Measurements from ENCODE around the gene FAM240A.

Gene FAM240A

GRCh38 chr3:46670891-46671427 is 58.6 kb downstream of the FAM240A start:
- TF ChIP-seq USF1 (IDR thresholded peaks at IDR 0.05) = no peak

DNA sequence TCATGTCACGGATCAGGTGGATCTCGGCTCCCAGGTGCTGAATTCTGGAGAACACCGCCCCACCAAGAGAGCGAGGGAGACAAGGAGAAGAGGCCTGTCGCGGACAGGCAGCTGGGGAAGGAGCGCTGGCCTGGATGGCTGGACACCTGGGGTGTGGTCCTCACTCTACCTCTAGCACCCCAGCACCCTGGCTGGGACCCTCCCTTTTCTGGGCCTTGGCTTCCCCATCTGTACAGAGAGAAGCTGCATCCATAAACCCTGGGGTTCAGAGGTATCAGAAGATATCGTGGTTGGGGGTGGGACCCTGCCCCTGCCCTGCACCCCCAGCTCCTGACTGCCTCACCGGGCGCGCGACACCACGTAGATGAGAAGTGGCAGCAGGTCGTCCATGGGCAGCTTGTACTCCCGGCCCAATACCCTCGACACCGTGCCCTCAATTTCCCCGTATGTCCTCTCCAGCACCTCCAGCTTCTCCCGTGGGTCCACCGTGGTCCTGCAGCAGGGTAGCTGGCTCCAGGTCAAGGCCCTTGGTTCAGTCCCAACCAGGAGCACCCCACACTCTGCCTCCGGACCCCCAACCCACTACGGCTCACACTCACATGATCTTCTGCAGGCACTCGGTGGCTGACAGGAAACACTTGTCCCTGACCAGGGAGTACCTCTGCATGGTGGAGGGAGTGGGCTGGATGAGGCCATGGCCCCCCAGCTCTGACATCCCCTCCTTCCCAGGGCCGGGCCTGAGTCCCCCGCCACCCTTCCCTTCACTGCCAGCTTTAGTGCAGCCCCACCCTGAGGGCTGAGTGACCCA is 59.4 kb downstream of the FAM240A start:
- TF ChIP-seq EGR1 (IDR thresholded peaks at IDR 0.05) (no peak), ZBTB7A (IDR thresholded peaks at IDR 0.05; ENCODE audit: low read depth) (no peak), MAX (IDR thresholded peaks at IDR 0.05) (no peak), CREB1 (IDR thresholded peaks at IDR 0.05; ENCODE audit: low read depth) (no peak), TCF12 (IDR thresholded peaks at IDR 0.05; ENCODE audit: low read depth) (no peak), EP300 (IDR thresholded peaks at IDR 0.05; ENCODE audit: borderline replicate concordance) (no peak), YY1 (IDR thresholded peaks at IDR 0.05; ENCODE audit: low read depth) (no peak)

DNA sequence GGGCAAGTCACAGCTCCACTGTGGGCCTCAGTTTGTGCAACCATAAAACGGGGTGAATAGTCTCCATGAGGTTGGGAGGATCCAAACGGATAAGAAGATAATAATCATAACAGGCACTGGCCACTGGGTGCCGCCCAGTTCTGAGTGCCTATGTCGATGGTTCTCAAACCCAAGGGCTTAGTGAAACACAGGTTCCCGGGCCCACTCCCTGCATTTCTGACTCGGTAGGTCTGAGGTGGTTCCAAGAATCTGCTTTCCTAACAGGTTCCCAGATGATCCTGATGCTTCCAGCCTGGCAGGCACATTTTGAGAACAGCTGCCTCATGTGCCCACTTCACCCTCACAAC is 60.0 kb downstream of the FAM240A start:
- TF ChIP-seq CREB1 (IDR thresholded peaks at IDR 0.05; ENCODE audit: low read depth) (no peak), USF1 (IDR thresholded peaks at IDR 0.05) (no peak), CEBPB (IDR thresholded peaks at IDR 0.05) (no peak), YY1 (IDR thresholded peaks at IDR 0.05; ENCODE audit: low read depth) (no peak), TCF12 (IDR thresholded peaks at IDR 0.05; ENCODE audit: low read depth) (no peak), RAD21 (IDR thresholded peaks at IDR 0.05; ENCODE audit: low read depth) (no peak), MAX (IDR thresholded peaks at IDR 0.05) (no peak), TAF1 (IDR thresholded peaks at IDR 0.05; ENCODE audit: low read depth) (no peak), EGR1 (IDR thresholded peaks at IDR 0.05) (no peak), ZBTB7A (IDR thresholded peaks at IDR 0.05; ENCODE audit: low read depth) (no peak), EP300 (IDR thresholded peaks at IDR 0.05; ENCODE audit: borderline replicate concordance) (no peak), TEAD4 (IDR thresholded peaks at IDR 0.05) (no peak), NFIC (IDR thresholded peaks at IDR 0.05) (no peak), FOXM1 (IDR thresholded peaks at IDR 0.05; ENCODE audit: borderline replicate concordance, low read depth) (no peak)
- TF ChIP-seq, protein P1, sequence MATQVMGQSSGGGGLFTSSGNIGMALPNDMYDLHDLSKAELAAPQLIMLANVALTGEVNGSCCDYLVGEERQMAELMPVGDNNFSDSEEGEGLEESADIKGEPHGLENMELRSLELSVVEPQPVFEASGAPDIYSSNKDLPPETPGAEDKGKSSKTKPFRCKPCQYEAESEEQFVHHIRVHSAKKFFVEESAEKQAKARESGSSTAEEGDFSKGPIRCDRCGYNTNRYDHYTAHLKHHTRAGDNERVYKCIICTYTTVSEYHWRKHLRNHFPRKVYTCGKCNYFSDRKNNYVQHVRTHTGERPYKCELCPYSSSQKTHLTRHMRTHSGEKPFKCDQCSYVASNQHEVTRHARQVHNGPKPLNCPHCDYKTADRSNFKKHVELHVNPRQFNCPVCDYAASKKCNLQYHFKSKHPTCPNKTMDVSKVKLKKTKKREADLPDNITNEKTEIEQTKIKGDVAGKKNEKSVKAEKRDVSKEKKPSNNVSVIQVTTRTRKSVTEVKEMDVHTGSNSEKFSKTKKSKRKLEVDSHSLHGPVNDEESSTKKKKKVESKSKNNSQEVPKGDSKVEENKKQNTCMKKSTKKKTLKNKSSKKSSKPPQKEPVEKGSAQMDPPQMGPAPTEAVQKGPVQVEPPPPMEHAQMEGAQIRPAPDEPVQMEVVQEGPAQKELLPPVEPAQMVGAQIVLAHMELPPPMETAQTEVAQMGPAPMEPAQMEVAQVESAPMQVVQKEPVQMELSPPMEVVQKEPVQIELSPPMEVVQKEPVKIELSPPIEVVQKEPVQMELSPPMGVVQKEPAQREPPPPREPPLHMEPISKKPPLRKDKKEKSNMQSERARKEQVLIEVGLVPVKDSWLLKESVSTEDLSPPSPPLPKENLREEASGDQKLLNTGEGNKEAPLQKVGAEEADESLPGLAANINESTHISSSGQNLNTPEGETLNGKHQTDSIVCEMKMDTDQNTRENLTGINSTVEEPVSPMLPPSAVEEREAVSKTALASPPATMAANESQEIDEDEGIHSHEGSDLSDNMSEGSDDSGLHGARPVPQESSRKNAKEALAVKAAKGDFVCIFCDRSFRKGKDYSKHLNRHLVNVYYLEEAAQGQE (IDR thresholded peaks at IDR 0.05; ENCODE audit: low read depth) = no peak

DNA sequence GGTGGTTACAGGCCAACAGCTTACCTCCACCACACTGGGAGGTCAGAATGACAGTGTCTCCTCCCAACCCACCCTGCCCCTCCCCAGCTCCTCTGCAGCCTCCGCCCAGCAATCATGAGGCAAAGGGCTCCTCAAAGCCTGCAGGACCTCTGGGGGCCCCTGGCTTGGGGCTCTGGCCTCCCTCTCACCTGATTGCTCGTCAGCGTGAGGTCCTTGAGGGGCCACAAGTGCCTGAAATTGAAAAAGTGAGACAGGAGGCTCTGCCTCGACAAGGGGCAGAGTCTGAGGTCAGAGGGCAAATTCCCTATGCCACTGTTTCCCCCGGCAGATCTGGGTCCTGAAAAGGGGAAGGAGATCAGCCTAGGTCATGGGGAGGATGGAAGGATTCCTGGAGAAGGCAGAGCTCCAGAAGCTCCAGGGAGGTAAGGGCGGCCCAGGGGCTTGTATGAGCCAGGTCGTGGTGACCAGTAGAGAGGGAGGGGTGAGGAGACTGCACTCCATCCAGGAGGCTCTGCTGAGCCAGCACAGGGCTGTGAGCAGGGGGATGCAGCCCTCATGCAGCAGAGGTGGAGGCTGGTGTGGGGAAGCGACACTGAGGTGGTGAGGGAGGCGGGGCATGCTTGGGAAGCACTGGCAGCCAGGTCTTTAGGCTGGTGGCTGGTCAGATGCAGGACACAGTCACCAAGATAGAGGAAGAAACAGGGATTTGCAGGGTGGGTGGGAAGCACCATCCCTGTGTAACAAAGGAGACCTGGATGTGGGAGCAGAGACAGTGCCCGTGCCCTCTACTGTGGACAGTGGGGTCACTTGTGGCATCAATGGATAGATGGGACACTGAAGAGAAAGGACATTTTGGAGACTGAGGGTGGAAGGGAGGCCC is 61.1 kb downstream of the FAM240A start:
- TF ChIP-seq EGR1 (IDR thresholded peaks at IDR 0.05) (no peak), EP300 (IDR thresholded peaks at IDR 0.05; ENCODE audit: borderline replicate concordance) (no peak), TEAD4 (IDR thresholded peaks at IDR 0.05) (no peak), RAD21 (IDR thresholded peaks at IDR 0.05; ENCODE audit: low read depth) (no peak), CREB1 (IDR thresholded peaks at IDR 0.05; ENCODE audit: low read depth) (no peak), TCF12 (IDR thresholded peaks at IDR 0.05; ENCODE audit: low read depth) (no peak), CEBPB (IDR thresholded peaks at IDR 0.05) (no peak)

- TF ChIP-seq CREB1 (IDR thresholded peaks at IDR 0.05; ENCODE audit: low read depth) (no peak), RAD21 (IDR thresholded peaks at IDR 0.05; ENCODE audit: low read depth) (peak; percentile 18; the same call in 1 of the 2 replicates), TAF1 (IDR thresholded peaks at IDR 0.05; ENCODE audit: low read depth) (no peak)
Observed at GRCh38 chr3:46674031-46674845, 61.9 kb downstream of the FAM240A start.

DNA sequence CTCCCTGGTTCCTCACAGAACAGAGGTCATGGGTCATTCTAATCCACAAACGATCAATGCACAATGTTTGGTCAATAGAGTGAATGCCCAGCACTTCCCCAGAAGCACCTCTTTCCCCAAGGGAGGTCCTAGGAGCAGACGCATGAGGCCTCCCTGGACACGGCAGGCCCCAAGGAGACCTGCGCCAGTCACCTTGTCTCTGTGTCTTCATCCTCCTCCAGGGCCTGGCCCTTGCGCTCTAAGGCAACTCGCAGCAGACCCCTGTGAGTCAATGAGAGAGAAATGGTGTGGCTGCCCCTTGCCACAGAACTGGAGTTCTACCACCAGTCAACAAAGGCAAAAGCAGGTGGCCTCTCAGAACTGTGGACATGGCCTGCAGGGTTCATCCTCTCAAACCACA is 63.1 kb downstream of the FAM240A start:
- TF ChIP-seq MAX (IDR thresholded peaks at IDR 0.05) (no peak), RAD21 (IDR thresholded peaks at IDR 0.05; ENCODE audit: low read depth) (no peak), YY1 (IDR thresholded peaks at IDR 0.05; ENCODE audit: low read depth) (no peak), TAF1 (IDR thresholded peaks at IDR 0.05; ENCODE audit: low read depth) (no peak), ZBTB7A (IDR thresholded peaks at IDR 0.05; ENCODE audit: low read depth) (no peak), TCF12 (IDR thresholded peaks at IDR 0.05; ENCODE audit: low read depth) (no peak), TEAD4 (IDR thresholded peaks at IDR 0.05) (no peak), FOXM1 (IDR thresholded peaks at IDR 0.05; ENCODE audit: borderline replicate concordance, low read depth) (no peak), EP300 (IDR thresholded peaks at IDR 0.05; ENCODE audit: borderline replicate concordance) (no peak), USF1 (IDR thresholded peaks at IDR 0.05) (no peak), CEBPB (IDR thresholded peaks at IDR 0.05) (no peak), CREB1 (IDR thresholded peaks at IDR 0.05; ENCODE audit: low read depth) (no peak), NFIC (IDR thresholded peaks at IDR 0.05) (no peak), EGR1 (IDR thresholded peaks at IDR 0.05) (no peak)
- TF ChIP-seq, protein P1 (IDR thresholded peaks at IDR 0.05; ENCODE audit: low read depth) = no peak
